ENCODE results near the gene ING5.
A peak's percentile ranks its signal among the peaks of the same experiment; 100 is the strongest.

Gene ING5

DNA sequence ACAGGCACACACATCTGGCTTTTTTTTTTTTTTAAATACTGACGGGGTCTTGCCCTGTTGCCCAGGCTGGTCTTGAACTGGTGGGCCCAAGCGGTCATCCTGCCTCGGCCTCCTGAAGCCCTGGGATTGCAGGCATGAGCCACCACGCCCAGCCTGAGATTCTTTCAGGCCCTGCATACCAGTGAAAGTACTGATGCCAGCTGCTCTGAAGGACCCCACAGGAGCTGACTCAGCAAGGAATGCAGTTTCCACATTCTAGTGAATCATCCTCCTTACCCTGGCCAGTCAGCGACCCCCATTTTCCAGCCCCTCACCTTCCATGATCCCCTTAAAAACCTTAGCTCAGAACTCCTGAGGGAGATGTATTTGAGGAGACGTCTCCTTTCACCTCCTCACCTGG, 9.4 kb upstream of the ING5 start:
- TF ChIP-seq POLR2A (IDR thresholded peaks at IDR 0.05; ENCODE audit: low read depth, low read length) (no peak), POLR2AphosphoS5 (IDR thresholded peaks at IDR 0.05; ENCODE audit: low read depth, low read length) (no peak), TAF1 (IDR thresholded peaks at IDR 0.05; ENCODE audit: borderline replicate concordance, low read depth, low read length) (no peak)
- DNase-seq (ENCODE audit: insufficient read length) (no peak), FAIRE-seq (no peak)

DNA sequence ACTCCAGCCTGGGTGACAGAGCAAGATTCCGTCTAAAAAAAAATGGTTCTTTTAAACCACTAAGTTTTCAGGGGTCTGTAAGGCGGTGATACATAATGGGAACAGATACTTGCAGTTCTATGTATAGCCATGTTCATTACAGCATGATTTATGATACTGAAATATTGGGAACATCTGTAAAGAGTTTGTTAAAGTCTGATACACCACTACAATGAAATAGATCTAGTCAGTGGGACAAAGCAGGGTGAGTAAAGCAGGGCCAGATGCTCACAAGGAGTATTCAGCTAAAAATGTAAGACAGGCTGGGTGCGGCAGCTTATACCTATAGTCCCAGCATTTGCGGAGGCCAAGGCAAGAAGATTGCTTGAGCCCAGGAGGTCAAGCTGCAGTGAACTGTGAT, 6.2 kb upstream of the ING5 start:
- TF ChIP-seq TAF1 (IDR thresholded peaks at IDR 0.05; ENCODE audit: borderline replicate concordance, low read depth, low read length) = no peak
- TF ChIP-seq POLR2AphosphoS5 (IDR thresholded peaks at IDR 0.05; ENCODE audit: low read depth, low read length) = no peak
- no peak for TF ChIP-seq POLR2A (IDR thresholded peaks at IDR 0.05; ENCODE audit: low read depth, low read length)
- DNase-seq (ENCODE audit: insufficient read length) (no peak), FAIRE-seq (no peak)

DNA sequence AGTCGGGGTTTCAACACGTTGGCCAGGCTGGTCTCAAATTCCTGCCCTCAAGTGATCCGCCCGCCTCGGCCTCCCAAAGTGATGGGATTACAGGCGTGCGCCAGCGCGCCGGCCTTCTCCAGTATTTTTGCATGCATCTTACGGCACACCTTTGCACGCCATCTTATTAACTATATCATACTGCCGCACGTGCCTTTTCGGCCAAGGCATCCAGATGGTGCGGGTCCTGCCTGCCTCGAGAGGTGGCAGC, 765 bp upstream of the ING5 start:
- DNase-seq (ENCODE audit: insufficient read length) (no peak), FAIRE-seq (no peak)
- TF ChIP-seq POLR2A (IDR thresholded peaks at IDR 0.05; ENCODE audit: low read depth, low read length) (no peak), POLR2AphosphoS5 (IDR thresholded peaks at IDR 0.05; ENCODE audit: low read depth, low read length) (no peak), TAF1 (IDR thresholded peaks at IDR 0.05; ENCODE audit: borderline replicate concordance, low read depth, low read length) (no peak)

DNA sequence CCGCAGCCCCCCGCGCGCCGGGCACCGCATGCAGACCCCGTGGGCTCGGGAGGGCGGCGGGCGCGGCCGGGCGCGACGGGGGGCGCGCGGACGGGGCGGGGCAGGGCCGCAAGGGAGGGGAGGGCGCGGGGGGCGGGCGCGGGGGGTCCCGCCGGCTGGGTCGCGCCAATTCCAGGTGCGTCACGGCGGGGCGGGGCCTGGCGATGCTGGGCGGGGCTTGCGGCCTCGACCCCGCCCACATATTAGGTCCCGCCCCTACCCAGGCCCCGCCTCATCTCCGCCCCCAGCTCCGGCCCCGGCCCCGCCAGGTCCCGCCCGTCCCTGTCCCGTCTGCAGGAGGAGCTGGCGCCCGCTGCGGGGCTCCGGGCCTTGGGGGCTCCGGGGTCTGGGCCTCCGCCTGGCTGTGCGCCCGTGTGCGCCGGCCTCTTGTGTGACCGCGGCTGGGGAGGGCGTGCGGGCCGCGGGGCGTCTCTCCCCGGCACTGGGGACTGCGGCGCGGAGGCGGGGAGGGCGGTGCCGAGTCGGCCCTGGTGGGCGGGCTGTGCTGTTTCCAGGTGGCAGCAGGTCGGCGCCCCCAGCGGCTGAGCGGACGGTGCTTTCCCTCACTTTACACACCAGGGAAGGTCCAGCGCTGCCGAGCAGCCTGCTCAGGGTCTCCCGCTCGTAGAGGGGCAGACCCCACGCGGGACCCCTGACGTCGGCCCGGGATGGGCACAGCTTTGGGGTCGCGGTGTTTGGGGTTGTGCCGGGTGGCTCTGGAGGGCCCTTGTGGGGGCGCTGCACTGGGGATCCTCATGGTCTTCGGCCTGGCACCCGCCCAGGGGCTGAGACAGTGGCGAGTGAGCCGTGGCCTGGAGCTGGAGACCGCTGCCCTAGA, 554 bp downstream of the ING5 start:
- FAIRE-seq (no peak), DNase-seq (ENCODE audit: insufficient read length) (peak; percentile 90)
- TF ChIP-seq POLR2AphosphoS5 (IDR thresholded peaks at IDR 0.05; ENCODE audit: low read depth, low read length) = no peak
- no peak for TF ChIP-seq POLR2A (IDR thresholded peaks at IDR 0.05; ENCODE audit: low read depth, low read length)

DNA sequence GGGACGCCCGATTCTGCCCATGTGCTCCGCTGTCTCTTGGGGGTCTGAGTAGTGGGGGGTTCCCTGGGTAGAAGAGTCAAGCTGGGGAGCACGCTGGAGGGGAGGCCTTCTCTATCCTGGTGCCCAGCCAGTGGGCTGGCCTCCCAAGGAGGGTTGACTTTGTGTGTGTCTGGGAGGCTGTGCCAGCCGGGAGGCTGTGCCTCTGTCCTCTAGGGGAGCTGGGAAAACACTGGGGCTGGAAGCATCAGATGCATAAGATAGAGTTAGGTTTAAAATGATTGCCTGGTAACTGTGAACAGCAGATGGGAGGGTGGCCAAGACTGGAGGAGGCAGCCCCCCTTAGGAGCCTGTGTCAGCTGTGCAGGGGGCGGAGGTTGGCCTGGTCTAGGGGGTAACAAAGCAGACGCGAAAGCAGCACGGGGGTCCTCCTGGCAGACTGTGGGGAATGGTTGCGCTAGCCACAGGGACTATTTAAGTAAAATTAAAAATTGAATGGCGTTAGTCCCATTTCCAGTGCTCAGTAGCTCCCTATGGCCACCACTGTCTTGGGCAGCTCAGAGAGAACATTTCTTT, 1.3 kb downstream of the ING5 start:
- FAIRE-seq (peak; percentile 46), DNase-seq (ENCODE audit: insufficient read length) (no peak)
- TF ChIP-seq TAF1 (IDR thresholded peaks at IDR 0.05; ENCODE audit: borderline replicate concordance, low read depth, low read length) = no peak
- no peak for TF ChIP-seq POLR2AphosphoS5 (IDR thresholded peaks at IDR 0.05; ENCODE audit: low read depth, low read length)
- no peak for TF ChIP-seq POLR2A (IDR thresholded peaks at IDR 0.05; ENCODE audit: low read depth, low read length)

DNA sequence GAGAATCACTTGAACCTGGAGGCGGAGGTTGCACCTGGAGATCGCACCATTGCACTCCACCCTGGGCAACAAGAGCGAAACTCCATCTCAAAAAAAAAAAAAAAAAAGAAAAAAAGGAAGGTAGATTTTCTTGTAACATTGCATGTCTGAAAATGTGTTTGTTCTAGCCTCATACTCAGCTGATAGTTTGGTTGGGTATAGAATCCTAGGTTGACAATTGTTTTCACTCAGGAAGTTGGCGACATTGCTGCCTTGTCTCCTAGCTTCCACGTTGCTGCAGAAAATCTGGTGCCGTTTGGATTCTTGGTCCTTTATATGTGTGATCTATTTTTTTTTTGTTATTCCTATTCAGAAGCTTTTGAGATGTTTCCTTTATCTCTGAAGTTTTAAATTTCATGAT, 4.7 kb downstream of the ING5 start:
- DNase-seq (ENCODE audit: insufficient read length) (no peak), FAIRE-seq (no peak)
- TF ChIP-seq POLR2A (IDR thresholded peaks at IDR 0.05; ENCODE audit: low read depth, low read length) (no peak), POLR2AphosphoS5 (IDR thresholded peaks at IDR 0.05; ENCODE audit: low read depth, low read length) (no peak), TAF1 (IDR thresholded peaks at IDR 0.05; ENCODE audit: borderline replicate concordance, low read depth, low read length) (no peak)

DNA sequence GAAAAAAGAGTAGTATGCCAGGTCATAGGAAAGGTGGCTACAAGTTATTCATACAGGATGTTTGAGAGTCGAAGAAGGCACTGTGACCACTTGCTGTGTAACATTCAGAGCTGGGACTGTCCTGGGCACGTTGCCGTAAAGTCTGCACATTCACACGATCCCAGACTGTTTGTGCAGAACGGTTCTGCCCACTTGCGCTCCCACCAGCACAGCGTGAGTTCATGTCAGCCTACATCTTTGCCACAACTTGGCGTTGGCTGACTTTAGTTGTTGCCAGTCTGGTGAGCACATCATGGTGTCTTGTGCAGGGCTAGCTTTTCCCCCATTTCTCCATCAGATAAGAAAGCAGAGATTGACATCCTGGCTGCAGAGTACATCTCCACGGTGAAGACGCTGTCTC, 7.0 kb downstream of the ING5 start:
- no peak for DNase-seq (ENCODE audit: insufficient read length)
- TF ChIP-seq TAF1 (IDR thresholded peaks at IDR 0.05; ENCODE audit: borderline replicate concordance, low read depth, low read length) (no peak), POLR2A (IDR thresholded peaks at IDR 0.05; ENCODE audit: low read depth, low read length) (no peak), POLR2AphosphoS5 (IDR thresholded peaks at IDR 0.05; ENCODE audit: low read depth, low read length) (no peak)
- no peak for FAIRE-seq

DNA sequence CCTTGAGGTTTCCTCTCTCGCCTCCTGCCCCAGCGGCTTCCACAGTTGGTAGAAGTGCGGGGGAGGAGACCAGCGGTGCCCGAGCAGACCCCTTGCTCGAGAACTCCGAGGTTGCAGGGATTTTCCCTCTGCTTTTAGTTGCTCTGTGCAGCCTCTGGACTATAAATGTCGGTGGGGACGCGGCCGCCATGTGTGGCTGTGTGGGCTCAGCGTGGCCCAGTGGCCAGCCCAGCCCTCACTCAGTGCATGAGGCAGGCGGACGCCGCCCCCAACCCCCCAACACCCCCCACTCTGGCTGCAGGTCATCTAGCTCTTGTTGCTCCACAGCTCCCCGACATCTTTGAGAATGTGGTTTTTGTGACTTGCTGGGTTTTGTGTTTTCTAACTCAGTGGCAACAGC, 17.3 kb downstream of the ING5 start:
- no peak for DNase-seq (ENCODE audit: insufficient read length)
- FAIRE-seq = no peak
- TF ChIP-seq POLR2A (IDR thresholded peaks at IDR 0.05; ENCODE audit: low read depth, low read length) (no peak), TAF1 (IDR thresholded peaks at IDR 0.05; ENCODE audit: borderline replicate concordance, low read depth, low read length) (no peak), POLR2AphosphoS5 (IDR thresholded peaks at IDR 0.05; ENCODE audit: low read depth, low read length) (no peak)

DNA sequence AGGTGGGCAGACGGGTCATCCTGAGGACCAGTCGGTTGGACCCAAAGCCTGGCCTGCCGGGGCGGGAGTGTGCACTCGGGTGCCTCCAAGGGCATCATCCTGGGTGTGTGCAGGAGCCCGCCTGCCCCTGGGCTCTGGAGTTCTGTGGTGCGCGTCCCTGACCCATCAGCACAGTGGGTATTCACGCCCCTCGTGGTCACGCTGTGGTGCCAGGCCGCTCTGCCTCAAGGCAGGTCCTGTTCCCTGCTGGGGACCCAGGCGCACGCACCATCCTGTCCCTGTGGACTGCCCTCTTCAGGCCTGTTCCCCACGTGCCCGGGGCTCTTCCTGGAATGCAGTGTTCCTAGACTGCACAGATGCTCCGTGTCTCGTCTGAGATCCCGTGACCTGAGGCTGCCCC, 18.3 kb downstream of the ING5 start:
- DNase-seq (ENCODE audit: insufficient read length) (no peak), FAIRE-seq (no peak)
- TF ChIP-seq TAF1 (IDR thresholded peaks at IDR 0.05; ENCODE audit: borderline replicate concordance, low read depth, low read length) = no peak
- TF ChIP-seq POLR2A (IDR thresholded peaks at IDR 0.05; ENCODE audit: low read depth, low read length) = no peak
- no peak for TF ChIP-seq POLR2AphosphoS5 (IDR thresholded peaks at IDR 0.05; ENCODE audit: low read depth, low read length)

DNA sequence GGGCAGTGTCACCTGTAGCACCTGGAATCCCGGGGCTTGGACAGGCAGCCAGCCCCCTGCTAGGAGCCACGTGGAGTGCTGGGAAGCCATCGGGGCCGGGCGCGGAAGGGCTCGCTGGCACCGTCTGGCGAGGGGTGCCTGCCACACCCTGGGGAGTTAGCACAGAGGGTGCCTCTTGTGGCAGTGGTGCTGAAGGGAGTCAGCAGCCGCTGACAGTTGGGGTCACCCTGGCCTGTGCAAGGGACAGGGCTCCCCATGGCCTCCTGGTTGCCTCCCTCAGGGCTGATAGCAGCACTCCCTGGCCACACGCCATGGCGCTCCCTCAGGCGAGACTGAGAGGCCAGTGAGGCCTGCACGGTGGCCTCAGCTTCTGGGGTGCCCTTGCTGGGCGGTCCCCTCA, 18.7 kb downstream of the ING5 start:
- DNase-seq (ENCODE audit: insufficient read length) (no peak), FAIRE-seq (no peak)
- no peak for TF ChIP-seq POLR2AphosphoS5 (IDR thresholded peaks at IDR 0.05; ENCODE audit: low read depth, low read length)
- no peak; the same call in 1 of the 2 replicates for TF ChIP-seq POLR2A (IDR thresholded peaks at IDR 0.05; ENCODE audit: low read depth, low read length)
- no peak for TF ChIP-seq TAF1 (IDR thresholded peaks at IDR 0.05; ENCODE audit: borderline replicate concordance, low read depth, low read length)

DNA sequence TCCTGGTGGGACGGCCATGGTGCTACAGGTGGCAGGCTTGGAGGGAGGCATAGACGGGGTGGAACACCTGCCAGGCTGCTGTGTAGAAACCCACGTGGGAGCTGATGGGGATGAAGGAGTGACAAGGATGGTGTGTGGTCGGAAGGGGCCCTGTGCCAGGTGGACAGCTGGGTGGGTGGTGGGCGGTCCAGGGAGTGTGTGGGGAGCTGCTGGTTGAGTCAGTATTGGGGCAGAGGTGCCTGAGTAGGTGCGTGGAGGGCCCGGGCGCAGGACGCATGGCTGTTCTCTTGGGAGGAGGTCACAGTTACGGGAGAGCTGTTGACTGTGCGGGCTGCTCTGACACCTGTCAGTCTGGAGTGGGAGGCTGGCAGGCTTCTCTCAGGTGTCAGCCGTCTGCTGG, 20.0 kb downstream of the ING5 start:
- TF ChIP-seq POLR2AphosphoS5 (IDR thresholded peaks at IDR 0.05; ENCODE audit: low read depth, low read length) (peak; percentile 54; the same call in 1 of the 2 replicates), TAF1 (IDR thresholded peaks at IDR 0.05; ENCODE audit: borderline replicate concordance, low read depth, low read length) (no peak), POLR2A (IDR thresholded peaks at IDR 0.05; ENCODE audit: low read depth, low read length) (no peak)
- FAIRE-seq = no peak
- no peak for DNase-seq (ENCODE audit: insufficient read length)

DNA sequence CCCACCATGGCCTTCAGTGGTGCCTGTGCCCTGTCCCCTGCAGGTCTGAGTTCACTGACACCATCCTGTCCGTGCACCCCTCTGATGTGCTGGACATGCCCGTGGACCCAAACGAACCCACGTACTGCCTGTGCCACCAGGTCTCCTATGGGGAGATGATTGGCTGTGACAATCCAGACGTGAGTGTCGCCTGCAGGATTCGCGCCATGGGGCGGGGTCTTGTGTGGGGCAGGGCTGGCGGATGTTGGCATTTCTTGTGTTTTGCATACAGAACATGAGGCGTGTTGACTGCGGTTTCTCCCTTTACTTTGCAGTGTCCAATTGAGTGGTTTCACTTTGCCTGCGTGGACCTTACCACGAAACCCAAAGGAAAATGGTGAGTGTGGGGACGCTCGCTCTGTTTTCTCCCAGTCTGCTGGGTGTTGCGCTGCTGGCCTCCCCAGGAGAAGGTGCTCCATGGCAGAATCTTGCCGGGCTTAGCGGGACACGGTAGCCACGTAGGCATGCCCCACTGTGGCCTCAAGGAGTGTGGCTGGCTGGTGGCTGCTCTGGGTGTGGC, 21.1 kb downstream of the ING5 start:
- TF ChIP-seq POLR2A (IDR thresholded peaks at IDR 0.05; ENCODE audit: low read depth, low read length) (peak; percentile 26; the same call in 1 of the 2 replicates), TAF1 (IDR thresholded peaks at IDR 0.05; ENCODE audit: borderline replicate concordance, low read depth, low read length) (no peak)
- DNase-seq (ENCODE audit: insufficient read length) = no peak
- FAIRE-seq = no peak
